ENCODE measurements around the gene RAB3A. TPM values are rescaled to one million over a fixed set of nuclear protein-coding genes. Genes with fewer than 3 reads are reported as not detected.

Gene RAB3A
- total RNA-seq, 1 donor from 2014 or later = 6.7 TPM

GRCh38 chr19:18167975-18168645 lies 35.7 kb downstream of the RAB3A start:
- H3K4me1 Mint-ChIP-seq = no peaks in the 10 kb centered on the region
- DNase-seq (ENCODE audit: low spot score in 2 of 2, unreplicated experiment in 2 of 2) = no peak
- no peaks in the 10 kb centered on the region for H3K27me3 Mint-ChIP-seq (ENCODE audit: low read depth)
- TF ChIP-seq CTCF (IDR thresholded peaks at IDR 0.05; ENCODE audit: unreplicated experiment) = peak; percentile 62
- H3K9me3 Mint-ChIP-seq = no peaks in the 10 kb centered on the region
- H3K27ac Mint-ChIP-seq = no peak overlapping the region
- peaks cover 38% of the 10 kb centered on the region for H3K36me3 Mint-ChIP-seq
- H3K4me3 Mint-ChIP-seq = no peak overlapping the region

- DNase-seq (ENCODE audit: low spot score in 2 of 2, unreplicated experiment in 2 of 2) = no peak
- no peaks in the 10 kb centered on the region for H3K27me3 Mint-ChIP-seq (ENCODE audit: low read depth)
- no peak overlapping the region for H3K4me3 Mint-ChIP-seq
- TF ChIP-seq CTCF (IDR thresholded peaks at IDR 0.05; ENCODE audit: unreplicated experiment) = no peak
- H3K36me3 Mint-ChIP-seq = peaks cover 43% of the 10 kb centered on the region
- no peaks in the 10 kb centered on the region for H3K4me1 Mint-ChIP-seq
- no peak overlapping the region for H3K27ac Mint-ChIP-seq
- H3K9me3 Mint-ChIP-seq = no peaks in the 10 kb centered on the region
Observed at GRCh38 chr19:18167011-18167410, 36.8 kb downstream of the RAB3A start.

- DNase-seq (ENCODE audit: low spot score in 2 of 2, unreplicated experiment in 2 of 2) = no peak
- no peak for TF ChIP-seq CTCF (IDR thresholded peaks at IDR 0.05; ENCODE audit: unreplicated experiment)
- no peak overlapping the region for H3K4me3 Mint-ChIP-seq
- no peaks in the 10 kb centered on the region for H3K9me3 Mint-ChIP-seq
- no peak overlapping the region for H3K27ac Mint-ChIP-seq
- H3K27me3 Mint-ChIP-seq (ENCODE audit: low read depth) = no peaks in the 10 kb centered on the region
- H3K4me1 Mint-ChIP-seq = peaks cover 5% of the 10 kb centered on the region
- peaks cover 37% of the 10 kb centered on the region for H3K36me3 Mint-ChIP-seq
Observed at GRCh38 chr19:18165794-18166544, 37.9 kb downstream of the RAB3A start.

GRCh38 chr19:18164072-18164471 lies 39.8 kb downstream of the RAB3A start:
- H3K9me3 Mint-ChIP-seq = no peaks in the 10 kb centered on the region
- peaks cover 8% of the 10 kb centered on the region for H3K4me1 Mint-ChIP-seq

GRCh38 chr19:18161636-18162002 lies 42.2 kb downstream of the RAB3A start:
- Mint-ChIP-seq H3K4me3 (peak overlapping the region; percentile 15), H3K36me3 (peaks cover 24% of the 10 kb centered on the region)

More at GRCh38 chr19:18164072-18164471, 39.8 kb downstream of the RAB3A start:
- Mint-ChIP-seq H3K27ac (no peak overlapping the region), H3K27me3 (ENCODE audit: low read depth) (no peaks in the 10 kb centered on the region), H3K4me3 (no peak overlapping the region), H3K36me3 (peaks cover 30% of the 10 kb centered on the region)
- no peak for TF ChIP-seq CTCF (IDR thresholded peaks at IDR 0.05; ENCODE audit: unreplicated experiment)
- no peak for DNase-seq (ENCODE audit: low spot score in 2 of 2, unreplicated experiment in 2 of 2)

More at GRCh38 chr19:18161636-18162002, 42.2 kb downstream of the RAB3A start:
- no peak overlapping the region for H3K27ac Mint-ChIP-seq
- DNase-seq (ENCODE audit: low spot score in 2 of 2, unreplicated experiment in 2 of 2) = no peak
- peaks cover 23% of the 10 kb centered on the region for H3K4me1 Mint-ChIP-seq
- peak; percentile 16 for TF ChIP-seq CTCF (IDR thresholded peaks at IDR 0.05; ENCODE audit: unreplicated experiment)
- no peaks in the 10 kb centered on the region for H3K27me3 Mint-ChIP-seq (ENCODE audit: low read depth)
- H3K9me3 Mint-ChIP-seq = no peaks in the 10 kb centered on the region

All from mesothelial cell of epicardium (in vitro differentiated cells).